AG09309 (cell line): ENCODE results near the gene SNRPB2.

Experiments
- DNase-seq: peaks from one replicate; pipeline ENCODE4 v3.0.0-alpha.2; 2010; ENCODE audit warnings: low read depth
- H3K4me3 ChIP-seq: 2 replicates; pipeline ENCODE4 v1.5.1; 2011; ENCODE audit warnings: mild to moderate bottlenecking, low read depth, low read length, moderate library complexity; ENCODE audit not compliant: control insufficient read depth
- CTCF ChIP-seq: IDR thresholded peaks from 2 replicates; pipeline ENCODE4 v1.5.1; 2011; ENCODE audit warnings: mild to moderate bottlenecking, low read depth, low read length, inconsistent platforms; ENCODE audit not compliant: insufficient read depth, control insufficient read depth; ENCODE audit errors: missing control alignments

The SNRPB2 gene

GRCh38 chr20:16708602-16709001, 21.2 kb upstream of the SNRPB2 start:
- DNase-seq, result no peak
- TF ChIP-seq CTCF, result no peak
- H3K4me3 ChIP-seq, result no peak overlapping the region

- H3K4me3 ChIP-seq, result no peak overlapping the region
- DNase-seq, result no peak
- no peak for TF ChIP-seq CTCF
These were observed 20.8 kb upstream of the SNRPB2 start for GRCh38 chr20:16709017-16709416.

GRCh38 chr20:16710781-16711180, 19.0 kb upstream of the SNRPB2 start:
- no peak overlapping the region for H3K4me3 ChIP-seq
- no peak for DNase-seq
- TF ChIP-seq CTCF, result no peak

GRCh38 chr20:16711661-16712258, 18.1 kb upstream of the SNRPB2 start:
- TF ChIP-seq CTCF, result no peak
- no peak overlapping the region for H3K4me3 ChIP-seq
- DNase-seq, result no peak

GRCh38 chr20:16712511-16712947, 17.3 kb upstream of the SNRPB2 start:
- TF ChIP-seq CTCF, result no peak
- DNase-seq, result no peak
- no peak overlapping the region for H3K4me3 ChIP-seq

GRCh38 chr20:16713066-16713465, 16.8 kb upstream of the SNRPB2 start:
- DNase-seq, result no peak
- TF ChIP-seq CTCF, result no peak
- no peak overlapping the region for H3K4me3 ChIP-seq

- no peak for TF ChIP-seq CTCF
- DNase-seq, result no peak
- no peak overlapping the region for H3K4me3 ChIP-seq
These were observed 15.6 kb upstream of the SNRPB2 start for GRCh38 chr20:16714242-16714641.
